T-cell (primary cell): ENCODE results near the gene TRIP13. TPM values are rescaled to one million over a fixed set of nuclear protein-coding genes. Genes with fewer than 3 reads are reported as not detected.

ENCODE experiments used
- ATAC-seq, 4 experiments: fragments of 200-7000 bp in 3 of 4; fragments of 150-1000 bp in 1 of 4; cut with Tn5 transposase; replicated peaks in 1 of 4; 1 replicate in 3 of 4; 2 replicates in 1 of 4; pipeline ENCODE4 v1.10.0; 2021; ENCODE audit warnings: moderate library complexity in 3 of 4, mild to moderate bottlenecking in 2 of 4, moderate number of reproducible peaks in 1 of 4
- CTCF ChIA-PET, 2 donors: fragments of 300-600 bp; sonication (Branson Sonifier 250); formaldehyde crosslinking; loops; one replicate each; lab custom pipeline; 2022; ENCODE audit warnings: antibody characterized with exemption in 2 of 2; lab: Charles Lee
- POLR2A ChIA-PET, 2 donors: fragments of 300-600 bp; sonication (Branson Sonifier 250); formaldehyde crosslinking; loops; one replicate each; lab custom pipeline; 2022; ENCODE audit warnings: antibody characterized with exemption in 2 of 2; lab: Charles Lee
- DNase-seq, 35 experiments: peaks; one replicate each; pipeline versions ENCODE4 v3.0.0 to v3.0.0-alpha.2; 2013 to 2023
- H3K27ac ChIP-seq: one replicate; pipeline ENCODE4 v1.5.1; 2013; ENCODE audit warnings: low read length
- H3K27me3 ChIP-seq, 2 experiments: replicated peaks in 1 of 2; 1 replicate in 1 of 2; 2 replicates in 1 of 2; pipeline versions ENCODE4 v1.6.1 to v1.7.0; 2013; ENCODE audit warnings: low read length in 1 of 2, mixed read lengths in 1 of 2; ENCODE audit not compliant: control insufficient read depth in 2 of 2, insufficient read depth in 2 of 2; ENCODE audit errors: extremely low read depth in 1 of 2
- H3K36me3 ChIP-seq, 2 donors: 1 replicate in 1 of 2; 2 replicates in 1 of 2; pipeline versions ENCODE4 v1.6.1 to v1.7.0; 2013; ENCODE audit warnings: low read length in 1 of 2; ENCODE audit not compliant: control insufficient read depth in 2 of 2, insufficient read depth in 1 of 2; ENCODE audit errors: extremely low read depth in 1 of 2
- H3K4me1 ChIP-seq, 2 experiments: 1 replicate in 1 of 2; 2 replicates in 1 of 2; pipeline versions ENCODE4 v1.6.1 to v1.7.0; 2013; ENCODE audit warnings: low read length in 2 of 2, mixed read lengths in 1 of 2; ENCODE audit not compliant: insufficient read depth in 2 of 2, control insufficient read depth in 1 of 2; ENCODE audit errors: extremely low read depth in 1 of 2
- H3K4me3 ChIP-seq, 2 donors: 1 replicate in 1 of 2; 2 replicates in 1 of 2; pipeline versions ENCODE4 v1.5.1 to v1.7.0; 2013; ENCODE audit warnings: mild to moderate bottlenecking in 2 of 2, low read length in 1 of 2, moderate library complexity in 1 of 2; ENCODE audit not compliant: control insufficient read depth in 1 of 2; ENCODE audit errors: extremely low read depth in 1 of 2
- H3K9me3 ChIP-seq: 2 replicates; pipeline ENCODE4 v1.7.0; 2013
- H3K27ac Mint-ChIP-seq, 2 donors: one replicate each; pipeline ENCODE4 v1.8.0; 2020 to 2021; ENCODE audit warnings: mild to moderate bottlenecking in 2 of 2, mixed read lengths in 2 of 2
- H3K27me3 Mint-ChIP-seq, 2 donors: one replicate each; pipeline ENCODE4 v1.8.0; 2021 to 2022; ENCODE audit warnings: mixed read lengths in 2 of 2
- H3K36me3 Mint-ChIP-seq: one replicate; pipeline ENCODE4 v1.8.0; 2021; ENCODE audit warnings: mixed read lengths
- H3K4me1 Mint-ChIP-seq, 3 donors: one replicate each; pipeline ENCODE4 v1.8.0; 2020 to 2022; ENCODE audit warnings: mixed read lengths in 3 of 3, mild to moderate bottlenecking in 1 of 3
- H3K4me3 Mint-ChIP-seq, 3 donors: one replicate each; pipeline ENCODE4 v1.8.0; 2020 to 2022; ENCODE audit warnings: mild to moderate bottlenecking in 3 of 3, mixed read lengths in 3 of 3, moderate library complexity in 3 of 3
- H3K9me3 Mint-ChIP-seq, 3 donors: one replicate each; pipeline ENCODE4 v1.8.0; 2020 to 2022; ENCODE audit warnings: mixed read lengths in 3 of 3
- WGBS: methylation state at CpG from one replicate; pipeline ENCODE4 v1.1.5; 2013; ENCODE audit warnings: missing lambda C conversion rate; ENCODE audit not compliant: insufficient coverage; 5-methylcytosine and 5-hydroxymethylcytosine counted together
- total RNA-seq, 35 experiments: library from RNA in 6 of 35; stranded (reverse) in 6 of 35; fragments of 120-200 nt in 1 of 35; gene quantifications; one replicate each; pipeline versions ENCODE4 v1.2.1 to v1.2.4 and lab custom pipeline; 2013 to 2026

Gene TRIP13
- total RNA-seq, 5 donors from 2014 or later (not counting 1 experiment from before 2014, with no cell fraction given): 0.66 to 1.3 (median 0.95) TPM

DNA sequence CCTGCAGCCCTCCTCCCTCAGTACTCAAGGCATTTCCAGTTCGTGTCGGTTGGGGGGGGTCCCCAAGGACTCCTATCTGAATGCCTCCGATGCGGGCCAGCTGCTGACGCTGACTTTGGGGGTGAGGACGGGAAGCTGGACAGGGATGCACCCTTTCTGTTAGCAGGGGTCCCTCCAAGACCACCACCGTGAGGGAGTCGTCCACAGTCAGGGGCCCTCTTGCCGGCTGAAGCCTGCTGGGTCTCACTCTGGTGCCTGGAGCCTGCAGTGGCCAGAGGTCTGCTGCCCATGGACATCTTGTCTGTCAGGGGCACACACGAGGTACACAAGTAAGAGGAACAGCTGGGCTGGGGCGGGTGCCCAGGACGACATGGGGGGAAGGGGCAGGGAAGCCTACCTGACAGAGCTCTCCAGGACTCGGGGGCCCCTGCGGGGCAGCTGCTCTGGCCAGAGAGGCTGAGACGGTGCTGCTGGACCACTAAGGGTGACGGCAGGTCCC is 32.8 kb upstream of the TRIP13 start:
- no peaks in the 10 kb centered on the region for H3K9me3 ChIP-seq
- H3K4me1 ChIP-seq: peaks cover 0 to 5% of the 10 kb centered on the region in 2 experiments
- Mint-ChIP-seq H3K27ac (no peak overlapping the region), H3K27me3 (no peaks in the 10 kb centered on the region), H3K4me3 (no peak overlapping the region), H3K4me1 (no peaks in the 10 kb centered on the region), H3K9me3 (no peaks in the 10 kb centered on the region), H3K36me3 (peaks cover 11% of the 10 kb centered on the region)
- H3K36me3 ChIP-seq: peaks cover 9 to 19% of the 10 kb centered on the region in 2 donors
- no peak for ATAC-seq
- no peak for DNase-seq
- POLR2A ChIA-PET: no interaction called here
- no peak overlapping the region for H3K27ac ChIP-seq
- H3K27me3 ChIP-seq: no peaks in the 10 kb centered on the region
- no peak overlapping the region for H3K4me3 ChIP-seq
- CTCF ChIA-PET: no interaction called here
- WGBS: 91% methylated on average over 14 of the region's 16 CpGs

DNA sequence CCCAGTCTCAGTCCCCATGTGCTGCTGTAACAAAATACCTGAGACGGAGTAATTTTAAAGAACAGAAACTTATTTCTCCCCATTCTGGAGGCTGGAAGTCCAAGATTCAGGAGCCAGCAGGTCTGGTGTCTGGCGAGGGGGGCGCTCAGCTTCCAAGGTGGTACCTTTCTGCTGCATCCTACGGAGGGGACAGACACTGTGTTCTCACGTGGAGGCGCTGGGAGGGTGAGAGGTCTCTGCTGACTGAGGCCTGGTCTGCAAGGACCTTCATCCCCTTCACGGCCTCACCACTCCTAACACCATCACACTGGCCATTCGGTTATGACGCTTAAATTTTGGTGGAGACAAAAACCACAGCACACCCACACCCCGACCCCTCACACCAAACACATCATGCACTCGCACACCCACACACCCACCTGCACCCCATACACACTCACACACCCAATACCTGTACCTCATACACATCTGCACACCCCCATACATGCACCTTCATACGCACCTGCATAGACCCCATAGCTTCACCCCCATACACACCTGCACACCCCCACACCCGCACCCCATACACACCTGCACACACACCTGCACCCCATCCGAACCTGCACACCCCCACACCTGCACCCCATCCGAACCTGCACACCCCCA is 32.1 kb upstream of the TRIP13 start:
- H3K36me3 Mint-ChIP-seq: peaks cover 15% of the 10 kb centered on the region

DNA sequence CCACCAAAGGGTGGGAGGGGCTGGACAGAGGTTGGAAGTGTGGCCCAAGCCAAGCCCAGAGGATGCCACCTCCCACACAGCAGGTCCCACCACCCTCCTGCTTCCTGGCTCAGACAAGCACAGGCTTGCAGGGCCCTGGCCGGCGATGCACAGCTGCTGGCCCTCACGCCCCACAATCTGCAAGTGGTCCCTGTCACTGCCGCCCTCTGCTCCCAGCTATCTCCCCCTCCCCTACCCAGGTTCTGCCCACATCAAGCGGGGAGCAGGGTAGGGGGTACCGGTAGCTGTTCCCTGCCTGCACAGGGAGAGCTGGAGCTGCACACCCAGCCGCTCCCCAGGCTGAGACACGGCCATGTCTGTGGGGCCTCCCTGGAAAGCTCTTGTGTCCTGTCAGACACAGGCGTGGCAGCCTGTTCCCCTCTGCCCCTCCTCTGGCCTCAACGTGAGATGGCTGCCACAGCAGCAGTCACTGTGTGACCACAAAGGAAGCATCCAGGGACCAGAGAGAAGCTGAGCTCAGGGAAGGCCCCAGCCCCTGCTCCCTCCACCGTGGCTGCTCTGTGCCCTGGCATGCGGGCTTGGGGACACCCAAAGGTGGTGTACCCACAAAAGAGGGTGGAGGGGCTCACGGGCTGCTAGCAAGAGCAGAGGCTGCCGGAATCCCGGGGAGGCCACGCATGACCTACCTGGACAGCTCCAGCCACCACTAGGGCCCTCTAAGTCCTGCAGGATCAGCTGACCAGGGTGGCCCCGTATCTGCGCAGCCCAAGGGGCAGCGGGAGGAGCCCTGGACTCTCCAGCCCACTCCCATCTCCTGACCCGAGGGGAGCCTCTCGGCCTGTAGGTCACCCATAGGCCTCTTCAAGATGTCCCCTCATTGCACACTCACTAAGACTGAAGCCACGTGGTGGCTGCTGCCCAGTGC is 31.0 kb upstream of the TRIP13 start:
- 87% methylated on average over 19 of the region's 22 CpGs for WGBS
- POLR2A ChIA-PET: no interaction called here

More for the DNA sequence above, 32.1 kb upstream of the TRIP13 start:
- CTCF ChIA-PET: no interaction called here
- Histone ChIP-seq H3K36me3 (peaks cover 13 to 27% of the 10 kb centered on the region in 2 donors), H3K4me1 (peaks cover 0 to 4% of the 10 kb centered on the region in 2 experiments), H3K9me3 (no peaks in the 10 kb centered on the region), H3K27me3 (no peaks in the 10 kb centered on the region), H3K4me3 (no peak overlapping the region), H3K27ac (no peak overlapping the region)
- no peaks in the 10 kb centered on the region for H3K9me3 Mint-ChIP-seq
- H3K27me3 Mint-ChIP-seq: no peaks in the 10 kb centered on the region
- no peak overlapping the region for H3K4me3 Mint-ChIP-seq
- POLR2A ChIA-PET: no interaction called here
- H3K4me1 Mint-ChIP-seq: no peaks in the 10 kb centered on the region
- ATAC-seq (no peak), DNase-seq (no peak)
- WGBS: 66% methylated on average over 8 of the region's 15 CpGs
- no peak overlapping the region for H3K27ac Mint-ChIP-seq

DNA sequence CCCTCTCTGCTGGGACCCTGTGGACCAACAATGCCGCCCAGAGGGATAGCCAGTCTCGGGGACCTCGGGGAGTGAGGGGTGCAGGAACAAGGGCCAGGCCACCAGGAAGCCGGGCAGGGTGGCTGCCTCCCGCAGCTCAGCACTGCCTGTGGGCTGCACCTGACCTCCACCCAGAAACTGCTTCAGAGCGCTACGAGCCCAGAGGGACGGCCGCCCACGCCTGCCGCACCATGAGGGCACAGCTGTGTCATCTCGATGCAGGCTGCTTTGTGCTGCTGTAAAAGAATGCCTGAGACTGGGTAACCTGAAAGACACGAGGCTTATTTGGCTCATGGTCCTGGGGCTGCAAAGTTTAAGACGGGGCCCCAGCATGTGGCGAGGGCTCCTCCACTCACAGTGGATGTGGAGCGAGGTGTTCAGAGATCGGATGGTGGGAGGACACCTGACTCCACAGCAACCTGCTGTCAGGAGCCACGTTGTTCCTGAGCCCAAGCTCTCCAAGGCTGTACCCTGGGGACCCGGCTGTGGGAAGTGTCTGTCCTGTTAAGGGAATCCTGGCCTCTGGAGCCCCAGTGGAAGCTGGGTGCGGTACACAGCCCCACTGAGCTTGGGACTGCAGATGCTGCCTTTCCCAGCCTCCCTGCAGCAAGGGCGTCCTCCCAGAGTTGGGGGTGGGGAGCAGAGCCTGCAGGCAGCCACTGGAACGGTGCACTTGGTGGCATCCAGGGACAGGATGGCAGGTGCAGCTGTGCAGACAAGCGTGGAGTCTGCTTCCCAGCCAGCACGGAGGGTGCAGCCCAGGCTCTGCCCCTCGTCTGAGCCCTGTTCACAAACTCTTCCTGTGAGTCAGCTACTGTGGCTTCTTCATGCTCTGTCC is 30.1 kb upstream of the TRIP13 start:
- H3K27me3 Mint-ChIP-seq: no peaks in the 10 kb centered on the region
- H3K4me1 ChIP-seq: no peaks in the 10 kb centered on the region
- POLR2A ChIA-PET: no interaction called here
- H3K4me3 ChIP-seq: no peak overlapping the region
- no peak overlapping the region for H3K4me3 Mint-ChIP-seq
- ATAC-seq: no peak
- no peaks in the 10 kb centered on the region for H3K27me3 ChIP-seq
- CTCF ChIA-PET: no interaction called here
- 93% methylated on average over 21 of the region's 25 CpGs for WGBS
- peaks cover 24% of the 10 kb centered on the region for H3K36me3 Mint-ChIP-seq
- no peak overlapping the region for H3K27ac ChIP-seq
- no peak for DNase-seq
- H3K36me3 ChIP-seq: peaks cover 13 to 43% of the 10 kb centered on the region in 2 donors
- no peaks in the 10 kb centered on the region for H3K4me1 Mint-ChIP-seq
- no peaks in the 10 kb centered on the region for H3K9me3 ChIP-seq
- no peak overlapping the region for H3K27ac Mint-ChIP-seq
- no peaks in the 10 kb centered on the region for H3K9me3 Mint-ChIP-seq

More for the DNA sequence above, 31.0 kb upstream of the TRIP13 start:
- no peak for DNase-seq
- Histone ChIP-seq H3K27me3 (no peaks in the 10 kb centered on the region), H3K4me3 (no peak overlapping the region), H3K4me1 (no peaks in the 10 kb centered on the region), H3K27ac (no peak overlapping the region), H3K9me3 (no peaks in the 10 kb centered on the region), H3K36me3 (peaks cover 13 to 35% of the 10 kb centered on the region in 2 donors)
- H3K4me3 Mint-ChIP-seq: no peak overlapping the region
- CTCF ChIA-PET: no interaction called here
- H3K4me1 Mint-ChIP-seq: no peaks in the 10 kb centered on the region
- no peaks in the 10 kb centered on the region for H3K9me3 Mint-ChIP-seq
- no peak for ATAC-seq
- no peaks in the 10 kb centered on the region for H3K27me3 Mint-ChIP-seq
- H3K27ac Mint-ChIP-seq: no peak overlapping the region
- peaks cover 22% of the 10 kb centered on the region for H3K36me3 Mint-ChIP-seq

DNA sequence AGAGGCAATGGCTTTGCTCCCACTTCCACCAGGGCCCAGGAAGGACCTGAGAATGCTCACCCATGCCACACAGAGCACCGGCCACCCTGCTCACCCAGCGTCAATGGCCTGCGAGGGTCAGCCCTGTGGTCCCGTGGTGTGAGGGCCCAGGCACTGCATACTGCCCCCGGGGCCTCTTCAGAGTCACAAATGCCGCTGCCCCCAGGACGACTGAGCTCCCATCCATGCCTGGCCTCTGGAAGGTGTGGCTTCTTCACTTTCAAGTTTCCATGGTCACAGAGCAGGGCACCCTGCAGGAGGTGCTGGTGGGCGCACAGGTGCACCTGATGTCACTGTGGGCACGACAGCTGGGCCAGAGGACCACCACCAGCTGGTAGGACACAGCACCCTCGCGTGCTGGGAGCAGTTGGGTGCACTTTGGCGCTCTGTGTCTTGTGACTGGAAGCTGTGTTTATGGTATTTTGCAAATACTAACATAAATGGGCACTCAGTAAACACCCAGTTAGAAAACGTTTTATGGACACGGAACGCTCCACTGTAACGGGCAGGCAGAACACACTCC is 29.4 kb upstream of the TRIP13 start:
- Histone ChIP-seq H3K4me3 (no peak overlapping the region), H3K27me3 (no peaks in the 10 kb centered on the region), H3K27ac (no peak overlapping the region), H3K9me3 (no peaks in the 10 kb centered on the region), H3K4me1 (no peaks in the 10 kb centered on the region), H3K36me3 (peaks cover 16 to 51% of the 10 kb centered on the region in 2 donors)
- Mint-ChIP-seq H3K36me3 (peaks cover 31% of the 10 kb centered on the region), H3K27me3 (no peaks in the 10 kb centered on the region), H3K9me3 (no peaks in the 10 kb centered on the region), H3K4me3 (no peak overlapping the region), H3K4me1 (no peaks in the 10 kb centered on the region), H3K27ac (no peak overlapping the region)
- ATAC-seq (no peak), DNase-seq (no peak)
- WGBS: 90% methylated on average over 15 of the region's 16 CpGs
- CTCF ChIA-PET: no interaction called here
- POLR2A ChIA-PET: no interaction called here
